OCI-LY3 (cell line): ENCODE measurements around the gene CDH4.

Experiments used
- EZH2phosphoT487 ChIP-seq: fragments of 200-600 bp; shearing (Covaris generic); IDR thresholded peaks from 2 replicates; pipeline ENCODE4 v1.6.1; 2018; ENCODE audit warnings: antibody characterized with exemption, mixed run types, low read depth
- TF ChIP-seq, protein P1 (sequence below): fragments of 200-600, 300-600 bp; sonication (generic); IDR thresholded peaks from 2 replicates; pipeline ENCODE4 v1.5.1; 2014; ENCODE audit warnings: antibody characterized with exemption, low read length, low read depth

DNA sequence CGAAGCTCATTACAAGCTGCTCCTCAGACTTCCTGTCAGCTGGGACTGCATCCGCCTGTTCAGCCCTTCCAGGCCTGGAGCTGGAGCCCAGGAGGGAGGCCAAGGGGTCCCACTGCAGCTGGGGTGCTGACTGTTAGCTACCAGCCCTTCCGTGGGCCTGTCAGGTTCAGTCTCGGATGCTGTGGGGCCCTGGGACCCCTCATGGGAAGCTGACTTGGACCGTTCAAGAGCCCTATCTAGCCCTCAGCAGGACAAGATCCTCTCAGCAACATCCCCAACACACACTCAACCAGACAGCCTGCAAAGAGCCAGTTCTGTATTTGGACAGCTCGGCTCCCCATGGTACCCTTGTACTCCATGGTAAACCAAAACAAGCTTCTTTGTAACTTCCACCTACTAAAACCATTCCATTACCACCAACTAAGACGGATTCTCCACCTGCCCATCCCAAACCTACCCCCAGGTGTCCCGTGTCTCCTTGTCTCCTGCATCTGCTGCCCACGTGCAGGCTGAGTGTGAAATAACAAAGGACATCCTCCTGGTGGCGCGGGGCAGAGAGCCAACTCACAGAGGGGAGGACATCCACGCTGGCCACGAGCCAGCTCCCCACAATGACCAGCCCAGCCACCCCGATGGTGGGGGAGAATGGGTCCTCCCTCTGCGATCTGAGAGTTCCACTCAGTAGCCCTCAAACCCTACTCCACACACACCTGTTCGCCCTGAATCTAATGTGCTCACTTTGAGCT is 702.4 kb downstream of the CDH4 start:
- no peak for TF ChIP-seq EZH2phosphoT487
- TF ChIP-seq, protein P1, sequence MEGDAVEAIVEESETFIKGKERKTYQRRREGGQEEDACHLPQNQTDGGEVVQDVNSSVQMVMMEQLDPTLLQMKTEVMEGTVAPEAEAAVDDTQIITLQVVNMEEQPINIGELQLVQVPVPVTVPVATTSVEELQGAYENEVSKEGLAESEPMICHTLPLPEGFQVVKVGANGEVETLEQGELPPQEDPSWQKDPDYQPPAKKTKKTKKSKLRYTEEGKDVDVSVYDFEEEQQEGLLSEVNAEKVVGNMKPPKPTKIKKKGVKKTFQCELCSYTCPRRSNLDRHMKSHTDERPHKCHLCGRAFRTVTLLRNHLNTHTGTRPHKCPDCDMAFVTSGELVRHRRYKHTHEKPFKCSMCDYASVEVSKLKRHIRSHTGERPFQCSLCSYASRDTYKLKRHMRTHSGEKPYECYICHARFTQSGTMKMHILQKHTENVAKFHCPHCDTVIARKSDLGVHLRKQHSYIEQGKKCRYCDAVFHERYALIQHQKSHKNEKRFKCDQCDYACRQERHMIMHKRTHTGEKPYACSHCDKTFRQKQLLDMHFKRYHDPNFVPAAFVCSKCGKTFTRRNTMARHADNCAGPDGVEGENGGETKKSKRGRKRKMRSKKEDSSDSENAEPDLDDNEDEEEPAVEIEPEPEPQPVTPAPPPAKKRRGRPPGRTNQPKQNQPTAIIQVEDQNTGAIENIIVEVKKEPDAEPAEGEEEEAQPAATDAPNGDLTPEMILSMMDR, result no peak
